HCT116 (cell line): ENCODE results near the gene TXNDC17. TPM values are rescaled to one million over a fixed set of nuclear protein-coding genes. Genes with fewer than 3 reads are reported as not detected.

ENCODE experiments used
- ATAC-seq: fragments of 200-7000 bp; cut with Tn5 transposase; 2 replicates; pipeline ENCODE4 v1.9.1; 2020; ENCODE audit warnings: mild to moderate bottlenecking, moderate library complexity
- BruUV-seq: library from RNA; stranded (reverse); fragments of 400-500 nt; replicated peaks from 2 replicates; lab custom pipeline; 2021; lab: Mats Ljungman, UMichigan
- CTCF ChIA-PET: fragments of 300-600 bp; sonication (Branson Sonifier 250); formaldehyde crosslinking; loops from one replicate; lab custom pipeline; 2021; ENCODE audit warnings: antibody characterized with exemption; lab: Charles Lee
- POLR2A ChIA-PET: fragments of 300-600, 350-600 bp; sonication (Branson Sonifier 250); formaldehyde crosslinking; loops from one replicate; lab custom pipeline; 2021; ENCODE audit warnings: antibody characterized with exemption; lab: Charles Lee
- RAD21 ChIA-PET, 2 experiments: fragments of 300-600 bp; sonication (Branson Sonifier 250); formaldehyde crosslinking; loops; one replicate each; lab custom pipeline; 2023; ENCODE audit warnings: low total read pairs in 2 of 2; ENCODE audit not compliant: uncharacterized antibody in 2 of 2, unreplicated experiment in 2 of 2, low non-redundant PET in 1 of 2; lab: Charles Lee
- DNase-seq: peaks from one replicate; pipeline ENCODE4 v3.0.0-alpha.2; 2010; ENCODE audit warnings: low read depth, low spot score
- H2AFZ ChIP-seq: fragments of 200-600 bp; shearing (Covaris generic), sonication (generic); 2 replicates; pipeline ENCODE4 v1.6.1; 2017; ENCODE audit warnings: low read depth, mixed run types, mixed read lengths, antibody characterized with exemption, low read length; ENCODE audit not compliant: poor library complexity, severe bottlenecking
- H3K27ac ChIP-seq: 2 replicates; pipeline ENCODE4 v1.5.1; 2012; ENCODE audit warnings: low read depth, low read length
- H3K27me3 ChIP-seq: fragments of 200-600 bp; sonication (generic); 2 replicates; pipeline ENCODE4 v1.6.1; 2016; ENCODE audit warnings: mixed run types, low read length, mixed read lengths; ENCODE audit not compliant: insufficient read depth
- H3K36me3 ChIP-seq, 2 experiments: fragments of 200-500 bp in 1 of 2; fragments of 200-600 bp in 1 of 2; sonication (Bioruptor generic) in 1 of 2; sonication (generic) in 1 of 2; 2 replicates each; pipeline versions ENCODE4 v1.5.1 to v1.6.1; 2014 to 2016; ENCODE audit warnings: low read length in 2 of 2, inconsistent platforms in 1 of 2, mixed read lengths in 1 of 2, mixed run types in 1 of 2; ENCODE audit not compliant: insufficient read depth in 2 of 2, control insufficient read depth in 1 of 2
- H3K4me1 ChIP-seq, 2 experiments: fragments of 200-600 bp in 1 of 2; sonication (generic) in 1 of 2; 2 replicates each; pipeline versions ENCODE4 v1.5.1 to v1.6.1; 2012 to 2017; ENCODE audit warnings: low read length in 2 of 2, inconsistent platforms in 1 of 2, mild to moderate bottlenecking in 1 of 2, mixed read lengths in 1 of 2, mixed run types in 1 of 2, moderate library complexity in 1 of 2; ENCODE audit not compliant: insufficient read depth in 2 of 2, control insufficient read depth in 1 of 2
- H3K4me2 ChIP-seq: fragments of 200-600 bp; sonication (generic); 2 replicates; pipeline ENCODE4 v1.6.1; 2017; ENCODE audit warnings: mixed run types, low read length, mixed read lengths
- H3K4me3 ChIP-seq, 2 experiments: fragments of 200-600 bp in 1 of 2; sonication (generic) in 1 of 2; replicated peaks in 1 of 2; 2 replicates each; pipeline ENCODE4 v1.5.1; 2011 to 2016; ENCODE audit warnings: low read length in 2 of 2, control low read depth in 1 of 2, low read depth in 1 of 2, mild to moderate bottlenecking in 1 of 2, mixed read lengths in 1 of 2, mixed run types in 1 of 2
- H3K79me2 ChIP-seq: fragments of 200-600 bp; sonication (generic); 2 replicates; pipeline ENCODE4 v1.6.1; 2017; ENCODE audit warnings: mild to moderate bottlenecking, mixed run types, low read length, moderate library complexity, mixed read lengths; ENCODE audit not compliant: insufficient read depth
- H3K9ac ChIP-seq: fragments of 200-600 bp; sonication (generic); 2 replicates; pipeline ENCODE4 v1.6.1; 2016; ENCODE audit warnings: low read length, mixed read lengths
- H3K9me2 ChIP-seq: fragments of 200-600 bp; sonication (generic), shearing (Covaris generic); 2 replicates; pipeline ENCODE4 v1.6.1; 2017; ENCODE audit warnings: mixed run types, mild to moderate bottlenecking, moderate library complexity; ENCODE audit not compliant: insufficient read depth
- H3K9me3 ChIP-seq, 2 experiments: fragments of 200-500 bp in 1 of 2; fragments of 200-600 bp in 1 of 2; sonication (Bioruptor generic) in 1 of 2; sonication (generic) in 1 of 2; 2 replicates each; pipeline ENCODE4 v1.6.1; 2014 to 2017; ENCODE audit warnings: low read length in 2 of 2, mixed read lengths in 2 of 2, inconsistent platforms in 1 of 2, low read depth in 1 of 2, mild to moderate bottlenecking in 1 of 2, mixed run types in 1 of 2, moderate library complexity in 1 of 2; ENCODE audit not compliant: control insufficient read depth in 1 of 2, insufficient read depth in 1 of 2
- H4K20me1 ChIP-seq: fragments of 200-600 bp; sonication (generic), shearing (Covaris generic); 2 replicates; pipeline ENCODE4 v1.6.1; 2017; ENCODE audit warnings: mixed run types, mild to moderate bottlenecking, moderate library complexity; ENCODE audit not compliant: insufficient read depth
- EZH2phosphoT487 ChIP-seq: fragments of 200-600 bp; IDR thresholded peaks from 2 replicates; pipeline ENCODE4 v1.6.1; 2018; ENCODE audit warnings: antibody characterized with exemption, borderline replicate concordance
- SRF ChIP-seq: IDR thresholded peaks from 2 replicates; pipeline ENCODE4 v1.6.1; 2012; ENCODE audit warnings: low read depth
- ZNF274 ChIP-seq: fragments of 200-500 bp; sonication (Bioruptor generic); IDR thresholded peaks from 2 replicates; pipeline ENCODE4 v1.6.1; 2014; ENCODE audit warnings: mild to moderate bottlenecking, low read depth, low read length, inconsistent platforms
- intact Hi-C: fragments of 100-400 bp; cut with micrococcal nuclease; formaldehyde crosslinking; loops from 2 replicates; pipeline ENCODE4 v1.10.0; 2022
- total RNA-seq: library from RNA; stranded (reverse); gene quantifications from one replicate; pipeline ENCODE4 v1.2.1, GENCODE V29; 2021; ENCODE audit not compliant: unreplicated experiment
- TF ChIP-seq, protein P1 (sequence below), 3 experiments: fragments of 200-600 bp in 1 of 3; sonication (generic) in 1 of 3; IDR thresholded peaks in 2 of 3; conservative IDR thresholded peaks in 1 of 3; 2 replicates each; pipeline ENCODE4 v1.5.1; 2012 to 2017; ENCODE audit warnings: low read depth in 2 of 3, low read length in 2 of 3, antibody characterized with exemption in 1 of 3, borderline replicate concordance in 1 of 3, control low read depth in 1 of 3, mild to moderate bottlenecking in 1 of 3, mixed read lengths in 1 of 3, mixed run types in 1 of 3, moderate library complexity in 1 of 3; ENCODE audit not compliant: insufficient read depth in 1 of 3
- TF ChIP-seq, protein P2 (sequence below): IDR thresholded peaks from 2 replicates; pipeline ENCODE4 v1.6.1; 2012; ENCODE audit warnings: low read depth

Gene TXNDC17
- total RNA-seq, 1 experiment from 2014 or later, result 121 TPM

DNA sequence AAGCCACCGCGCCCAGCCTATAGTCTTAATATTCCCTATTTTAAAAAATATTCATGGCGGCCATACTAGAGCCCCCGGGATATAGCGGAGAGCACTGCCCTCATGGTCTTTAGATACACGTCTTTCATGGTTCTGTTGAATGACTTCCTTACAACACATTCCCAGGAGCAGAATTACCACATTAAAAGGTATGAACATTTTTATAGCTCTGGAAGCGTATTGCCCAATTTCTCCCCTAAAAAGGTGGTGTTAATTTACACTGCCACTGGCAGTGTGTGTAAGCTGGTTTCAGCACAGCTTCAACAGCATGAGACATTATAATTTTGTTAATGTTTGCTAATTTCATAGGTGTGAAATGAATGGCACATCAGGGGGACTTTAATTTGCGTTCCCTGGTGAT, 29.7 kb downstream of the TXNDC17 start (continued):
- TF ChIP-seq, protein P1, sequence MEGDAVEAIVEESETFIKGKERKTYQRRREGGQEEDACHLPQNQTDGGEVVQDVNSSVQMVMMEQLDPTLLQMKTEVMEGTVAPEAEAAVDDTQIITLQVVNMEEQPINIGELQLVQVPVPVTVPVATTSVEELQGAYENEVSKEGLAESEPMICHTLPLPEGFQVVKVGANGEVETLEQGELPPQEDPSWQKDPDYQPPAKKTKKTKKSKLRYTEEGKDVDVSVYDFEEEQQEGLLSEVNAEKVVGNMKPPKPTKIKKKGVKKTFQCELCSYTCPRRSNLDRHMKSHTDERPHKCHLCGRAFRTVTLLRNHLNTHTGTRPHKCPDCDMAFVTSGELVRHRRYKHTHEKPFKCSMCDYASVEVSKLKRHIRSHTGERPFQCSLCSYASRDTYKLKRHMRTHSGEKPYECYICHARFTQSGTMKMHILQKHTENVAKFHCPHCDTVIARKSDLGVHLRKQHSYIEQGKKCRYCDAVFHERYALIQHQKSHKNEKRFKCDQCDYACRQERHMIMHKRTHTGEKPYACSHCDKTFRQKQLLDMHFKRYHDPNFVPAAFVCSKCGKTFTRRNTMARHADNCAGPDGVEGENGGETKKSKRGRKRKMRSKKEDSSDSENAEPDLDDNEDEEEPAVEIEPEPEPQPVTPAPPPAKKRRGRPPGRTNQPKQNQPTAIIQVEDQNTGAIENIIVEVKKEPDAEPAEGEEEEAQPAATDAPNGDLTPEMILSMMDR (IDR thresholded peaks at IDR 0.05 in 2 of 3, conservative IDR thresholded peaks at IDR 0.05 in 1 of 3; ENCODE audit: borderline replicate concordance in 1 of 3, insufficient read depth in 1 of 3, low read depth in 2 of 3, low read length in 2 of 3), result no peak
- no peak for TF ChIP-seq EZH2phosphoT487
- TF ChIP-seq, all 23 proteins: peak for 0

DNA sequence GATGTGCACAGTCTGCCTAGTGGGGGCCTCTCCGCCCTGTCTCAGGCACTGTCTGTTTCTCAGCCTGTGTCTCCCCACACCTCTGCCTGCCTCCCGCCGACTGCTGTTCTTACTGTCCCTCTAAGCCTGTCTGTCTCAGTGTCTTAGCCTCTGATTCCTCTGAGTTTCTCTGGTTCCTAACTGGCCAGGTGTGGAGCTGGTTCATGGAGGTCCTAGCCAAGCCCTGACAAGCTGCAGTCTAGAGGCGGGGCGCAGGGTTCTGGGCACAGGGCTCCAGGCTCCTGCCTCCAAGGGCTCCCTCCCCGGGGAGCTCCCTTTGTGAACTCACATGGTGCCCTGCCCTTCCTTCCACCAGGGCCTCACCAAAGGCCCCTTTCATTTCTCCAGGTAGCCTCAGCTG, 30.1 kb downstream of the TXNDC17 start:
- TF ChIP-seq SRF (no peak), ZNF274 (no peak)
- TF ChIP-seq, protein P2, sequence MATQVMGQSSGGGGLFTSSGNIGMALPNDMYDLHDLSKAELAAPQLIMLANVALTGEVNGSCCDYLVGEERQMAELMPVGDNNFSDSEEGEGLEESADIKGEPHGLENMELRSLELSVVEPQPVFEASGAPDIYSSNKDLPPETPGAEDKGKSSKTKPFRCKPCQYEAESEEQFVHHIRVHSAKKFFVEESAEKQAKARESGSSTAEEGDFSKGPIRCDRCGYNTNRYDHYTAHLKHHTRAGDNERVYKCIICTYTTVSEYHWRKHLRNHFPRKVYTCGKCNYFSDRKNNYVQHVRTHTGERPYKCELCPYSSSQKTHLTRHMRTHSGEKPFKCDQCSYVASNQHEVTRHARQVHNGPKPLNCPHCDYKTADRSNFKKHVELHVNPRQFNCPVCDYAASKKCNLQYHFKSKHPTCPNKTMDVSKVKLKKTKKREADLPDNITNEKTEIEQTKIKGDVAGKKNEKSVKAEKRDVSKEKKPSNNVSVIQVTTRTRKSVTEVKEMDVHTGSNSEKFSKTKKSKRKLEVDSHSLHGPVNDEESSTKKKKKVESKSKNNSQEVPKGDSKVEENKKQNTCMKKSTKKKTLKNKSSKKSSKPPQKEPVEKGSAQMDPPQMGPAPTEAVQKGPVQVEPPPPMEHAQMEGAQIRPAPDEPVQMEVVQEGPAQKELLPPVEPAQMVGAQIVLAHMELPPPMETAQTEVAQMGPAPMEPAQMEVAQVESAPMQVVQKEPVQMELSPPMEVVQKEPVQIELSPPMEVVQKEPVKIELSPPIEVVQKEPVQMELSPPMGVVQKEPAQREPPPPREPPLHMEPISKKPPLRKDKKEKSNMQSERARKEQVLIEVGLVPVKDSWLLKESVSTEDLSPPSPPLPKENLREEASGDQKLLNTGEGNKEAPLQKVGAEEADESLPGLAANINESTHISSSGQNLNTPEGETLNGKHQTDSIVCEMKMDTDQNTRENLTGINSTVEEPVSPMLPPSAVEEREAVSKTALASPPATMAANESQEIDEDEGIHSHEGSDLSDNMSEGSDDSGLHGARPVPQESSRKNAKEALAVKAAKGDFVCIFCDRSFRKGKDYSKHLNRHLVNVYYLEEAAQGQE, result no peak
- ATAC-seq, result no peak
- H2AFZ ChIP-seq, result no peak overlapping the region
- H3K4me2 ChIP-seq, result peak overlapping the region; percentile 80; the same call in 1 of the 2 replicates
- CTCF ChIA-PET, result interaction anchor here (1.4 to 3.1 kb wide), 3 partner anchors 31 to 334 kb away, joined by 4 to 14 read pairs (median 11); no protein-coding TSS in a partner anchor
- no peak overlapping the region; the same call in 1 of the 2 replicates for H3K27ac ChIP-seq
- POLR2A ChIA-PET, result interaction anchor here (2.6 kb wide), 1 partner anchor 173 kb away, joined by 8 read pairs; no protein-coding TSS in a partner anchor
- H3K4me1 ChIP-seq, result peaks cover 19 to 44% of the 10 kb centered on the region in 2 experiments
- RAD21 ChIA-PET, result no interaction called here
- no peaks in the 10 kb centered on the region for H4K20me1 ChIP-seq
- intact Hi-C loops, result no loop called here
- no peaks in the 10 kb centered on the region for H3K27me3 ChIP-seq
- H3K4me3 ChIP-seq, result no peak overlapping the region
- 0 out of 2 replicates have a peak overlapping the region, but pooled peaks have one; percentile 1 for H3K9ac ChIP-seq
- no TSS peak for BruUV-seq
- no peaks in the 10 kb centered on the region for H3K36me3 ChIP-seq
- no peaks in the 10 kb centered on the region for H3K9me2 ChIP-seq
- no peaks in the 10 kb centered on the region for H3K9me3 ChIP-seq
- DNase-seq, result no peak
- H3K79me2 ChIP-seq, result no peaks in the 10 kb centered on the region
